Measurements from ENCODE around the gene SYF2.

The SYF2 gene

DNA sequence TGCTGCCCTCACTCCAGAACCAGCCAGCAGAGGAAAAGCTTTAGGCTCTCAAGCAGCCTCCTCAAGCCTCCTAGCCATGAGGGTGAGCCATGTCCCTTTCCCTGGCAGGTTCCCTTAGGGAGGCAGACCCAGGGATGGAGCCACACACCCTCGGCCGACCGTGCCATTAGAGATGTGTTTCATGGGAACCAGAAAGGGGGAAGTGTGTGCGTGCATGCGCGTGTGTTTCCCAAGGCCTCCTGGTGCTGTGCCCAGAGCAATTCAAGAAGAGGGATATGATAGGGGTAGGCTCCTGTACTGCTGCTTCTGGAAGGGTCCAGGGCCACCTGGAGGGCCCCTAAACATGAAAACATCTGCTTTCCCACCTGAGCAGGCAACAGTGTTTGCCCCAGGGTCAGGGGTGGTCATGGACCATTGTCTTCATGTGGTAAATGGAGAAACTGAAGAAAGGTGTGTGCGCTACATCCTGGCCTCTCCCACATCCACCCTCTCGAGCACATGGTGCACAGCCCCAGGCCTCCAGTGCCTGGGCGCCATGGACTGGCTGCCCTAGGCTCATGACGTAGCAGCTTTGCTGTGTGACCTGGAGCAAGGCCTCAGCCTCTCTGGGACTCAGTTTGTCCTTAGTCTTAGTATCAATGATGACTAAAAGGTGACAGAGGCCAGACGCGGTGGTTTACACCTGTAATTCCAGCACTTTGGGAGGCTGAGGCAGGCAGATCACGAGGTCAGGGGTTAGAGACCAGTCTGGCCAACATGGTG, 48.1 kb downstream of the SYF2 start:
- DNase-seq: no peak

DNA sequence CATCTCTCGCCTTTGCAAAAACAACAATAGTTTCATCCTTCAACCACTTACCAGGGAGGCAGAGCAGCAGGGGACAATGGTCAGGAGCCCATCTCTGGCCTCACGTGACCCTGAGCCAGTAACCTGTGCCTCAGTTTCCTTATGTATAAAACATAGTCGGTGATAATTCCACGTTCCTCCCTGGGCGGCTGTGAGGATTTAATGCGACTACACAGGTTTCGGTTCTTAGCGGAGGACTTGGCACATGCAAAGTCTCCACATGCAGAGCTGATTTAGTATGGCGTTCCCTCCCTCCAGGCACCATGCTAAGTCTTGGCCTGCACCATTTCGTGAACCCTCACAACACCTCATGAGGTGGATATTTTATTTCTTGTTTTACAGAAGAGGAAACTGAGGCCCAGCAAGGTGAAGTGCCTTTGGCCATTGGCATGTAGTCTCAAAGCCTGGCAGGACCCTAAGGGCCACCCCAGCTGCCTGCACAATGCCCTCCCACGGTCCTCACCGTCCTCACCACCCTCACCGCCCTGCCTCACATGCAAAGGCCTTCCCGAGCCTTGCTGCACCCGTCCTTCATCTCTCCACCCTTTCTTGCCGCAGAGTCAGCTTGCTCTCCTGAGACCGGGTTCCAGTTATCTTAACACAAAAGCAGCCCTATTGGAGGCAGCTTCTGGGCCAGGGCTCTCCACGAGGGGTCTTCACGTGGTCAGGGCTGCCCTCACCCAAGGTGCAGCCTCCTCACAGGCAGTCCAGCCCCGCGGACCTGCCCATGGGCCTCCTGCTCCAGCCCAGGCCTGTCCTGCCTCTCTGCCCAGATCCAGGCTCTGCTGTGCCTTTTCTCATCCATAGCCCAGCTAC, 48.9 kb downstream of the SYF2 start:
- DNase-seq (no peak), ATAC-seq (no peak)

More for the DNA sequence above, 48.1 kb downstream of the SYF2 start:
- no peak for ATAC-seq

DNA sequence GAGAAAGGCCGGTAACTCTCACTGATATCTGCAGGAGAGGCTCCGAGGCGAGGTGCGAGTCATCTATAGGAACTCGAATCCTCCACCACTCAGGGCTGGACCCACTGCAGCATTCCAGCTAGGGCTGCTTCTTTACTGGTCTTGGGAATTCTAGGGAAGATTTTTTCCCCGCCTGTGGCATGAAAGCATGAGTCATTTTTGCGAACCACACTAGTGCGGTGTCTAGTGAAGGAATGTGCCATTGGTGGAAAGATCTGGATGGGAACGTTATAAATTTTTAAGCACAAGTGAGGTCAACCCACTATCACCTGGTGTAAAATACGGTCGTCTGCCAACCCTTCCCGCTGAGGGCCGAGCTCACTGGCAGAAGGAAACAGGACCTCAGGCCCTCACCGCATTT, 49.7 kb downstream of the SYF2 start:
- ATAC-seq: no peak
- DNase-seq: no peak

DNA sequence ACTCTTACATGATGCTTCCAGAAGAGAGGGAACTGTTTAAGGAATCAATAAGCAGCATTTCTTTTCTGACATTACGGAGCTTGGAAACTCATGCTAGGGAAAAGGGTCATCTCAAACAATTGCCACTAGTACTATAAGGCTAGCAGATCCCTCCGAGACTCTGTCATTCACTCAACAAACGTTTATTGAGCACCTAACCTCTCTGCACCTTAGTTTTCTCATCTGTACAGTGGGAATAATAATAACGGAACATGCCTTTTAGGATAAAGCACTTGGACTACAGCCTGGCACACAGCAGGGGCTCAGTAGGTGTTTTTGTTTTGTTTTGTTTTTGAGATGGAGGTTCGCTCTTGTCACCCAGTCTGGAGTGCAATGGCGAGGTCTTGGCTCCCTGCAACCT, 51.3 kb downstream of the SYF2 start:
- DNase-seq (no peak), ATAC-seq (no peak)

DNA sequence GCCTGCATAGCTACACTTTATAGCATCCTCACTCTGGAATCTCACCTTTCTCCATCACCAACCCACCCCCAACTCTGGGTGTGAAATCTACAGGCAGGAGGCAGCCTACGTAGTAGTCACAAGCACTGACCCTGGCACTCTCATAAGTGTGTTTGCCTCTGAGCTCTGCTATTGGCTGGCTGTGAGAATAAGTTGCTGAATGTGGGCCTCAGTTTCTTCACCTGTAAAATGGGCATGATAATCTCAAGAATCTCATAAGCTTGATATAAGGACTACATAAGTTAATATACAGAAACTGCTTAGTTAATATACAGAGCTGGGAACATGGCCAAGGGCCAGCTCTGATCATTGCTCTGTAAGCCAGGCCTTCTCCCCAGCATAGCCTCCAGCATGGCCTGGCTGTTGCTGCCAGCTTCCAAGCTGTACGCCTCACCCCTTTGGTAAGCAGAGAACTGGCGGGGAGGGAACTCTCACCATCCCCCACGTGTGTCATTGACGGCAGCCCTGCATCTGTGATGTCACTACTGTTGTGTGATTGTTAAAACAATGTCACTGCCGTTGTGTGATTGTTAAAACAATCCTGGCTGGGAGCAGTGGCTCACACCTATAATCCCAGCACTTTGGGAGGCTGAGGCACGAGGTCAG, 53.3 kb downstream of the SYF2 start:
- DNase-seq (no peak), ATAC-seq (no peak)

- ATAC-seq: no peak
- no peak for DNase-seq
These were observed 57.3 kb downstream of the SYF2 start for GRCh38 chr1:25174730-25175612.

DNA sequence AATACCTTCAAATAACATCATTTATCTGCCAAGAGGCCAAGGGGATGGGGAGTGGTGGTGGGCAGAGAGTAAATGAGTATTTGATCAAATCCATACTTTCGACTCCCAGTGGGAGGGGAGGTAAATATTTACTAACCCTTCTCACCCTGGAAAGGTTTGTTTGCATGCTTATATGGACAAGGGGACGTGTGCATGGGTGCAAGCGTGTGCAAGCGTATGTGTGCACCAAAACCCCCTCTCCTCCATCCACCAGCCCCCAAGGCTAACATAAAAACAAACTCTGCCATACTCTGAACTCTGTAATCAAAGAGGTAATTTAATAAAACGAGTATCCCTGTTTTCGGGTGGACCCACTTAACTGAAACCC, 58.0 kb downstream of the SYF2 start:
- ATAC-seq (no peak), DNase-seq (no peak)

DNA sequence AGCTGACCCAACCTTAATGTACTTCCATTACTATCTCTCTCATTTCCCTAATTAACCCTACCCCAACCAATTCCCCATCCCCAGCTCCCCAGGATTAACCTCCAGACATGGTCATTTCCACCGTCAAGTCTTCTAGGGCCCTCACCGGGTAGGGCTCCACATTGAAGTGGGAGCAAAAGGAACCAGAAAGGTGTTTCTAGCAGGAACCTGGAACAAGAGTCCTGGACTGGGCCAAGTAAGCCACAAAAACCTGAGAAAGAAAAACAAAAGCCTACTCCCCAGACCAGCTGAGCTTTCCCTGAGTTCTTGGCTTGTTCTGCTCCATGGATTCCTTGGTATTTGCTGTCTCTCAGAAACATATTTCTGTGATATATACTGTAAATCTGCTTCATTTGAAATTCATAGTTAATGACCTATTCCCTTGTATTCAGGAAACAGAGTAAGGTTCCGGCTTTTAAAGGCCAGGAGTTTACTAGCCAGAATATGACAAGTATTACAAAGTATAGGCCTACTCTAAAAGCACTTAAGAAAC, 58.4 kb downstream of the SYF2 start:
- DNase-seq: no peak
- ATAC-seq: no peak

All from stimulated activated naive CD8-positive, alpha-beta T cell treated with anti-CD3 and anti-CD28 coated beads, Interleukin-15, Interleukin-2, amounts not matched to agents 100 U/mL and 50 U/mL, for 24 hours (primary cell).